Activated naive CD4-positive, alpha-beta T cell treated with anti-CD3 and anti-CD28 coated beads, Interleukin-2, amount 50 U/mL, for 24 hours (primary cell): ENCODE results near the gene PHF21A.

Source experiments
- H3K27ac Mint-ChIP-seq: one replicate; pipeline ENCODE4 v1.8.0; 2021; ENCODE audit warnings: mild to moderate bottlenecking, mixed read lengths
- H3K27me3 Mint-ChIP-seq: one replicate; pipeline ENCODE4 v1.8.0; 2021; ENCODE audit warnings: mixed read lengths
- H3K36me3 Mint-ChIP-seq: one replicate; pipeline ENCODE4 v1.8.0; 2021; ENCODE audit warnings: mixed read lengths
- H3K4me1 Mint-ChIP-seq: one replicate; pipeline ENCODE4 v1.8.0; 2021; ENCODE audit warnings: mixed read lengths
- H3K4me3 Mint-ChIP-seq: one replicate; pipeline ENCODE4 v1.8.0; 2021; ENCODE audit warnings: mild to moderate bottlenecking, mixed read lengths
- H3K9me3 Mint-ChIP-seq: one replicate; pipeline ENCODE4 v1.8.0; 2021; ENCODE audit warnings: mixed read lengths

Gene PHF21A

GRCh38 chr11:45933131-45933831, 188.0 kb downstream of the PHF21A start:
- no peaks in the 10 kb centered on the region for H3K9me3 Mint-ChIP-seq
- peaks cover 20% of the 10 kb centered on the region for H3K4me1 Mint-ChIP-seq
- peaks cover 3% of the 10 kb centered on the region for H3K36me3 Mint-ChIP-seq
- H3K27me3 Mint-ChIP-seq = no peaks in the 10 kb centered on the region
- no peak overlapping the region for H3K27ac Mint-ChIP-seq
- no peak overlapping the region for H3K4me3 Mint-ChIP-seq

GRCh38 chr11:45932217-45932616, 189.0 kb downstream of the PHF21A start:
- Mint-ChIP-seq H3K27ac (no peak overlapping the region), H3K4me1 (peaks cover 20% of the 10 kb centered on the region), H3K4me3 (no peak overlapping the region), H3K27me3 (no peaks in the 10 kb centered on the region), H3K36me3 (peaks cover 3% of the 10 kb centered on the region), H3K9me3 (no peaks in the 10 kb centered on the region)

- no peaks in the 10 kb centered on the region for H3K9me3 Mint-ChIP-seq
- no peak overlapping the region for H3K4me3 Mint-ChIP-seq
- H3K27me3 Mint-ChIP-seq = no peaks in the 10 kb centered on the region
- H3K4me1 Mint-ChIP-seq = peaks cover 20% of the 10 kb centered on the region
- peaks cover 1% of the 10 kb centered on the region for H3K36me3 Mint-ChIP-seq
- no peak overlapping the region for H3K27ac Mint-ChIP-seq
These were observed 189.5 kb downstream of the PHF21A start for GRCh38 chr11:45931739-45932138.

- Mint-ChIP-seq H3K27me3 (no peaks in the 10 kb centered on the region), H3K36me3 (no peaks in the 10 kb centered on the region), H3K9me3 (no peaks in the 10 kb centered on the region), H3K27ac (peak overlapping the region; percentile 46), H3K4me1 (peaks cover 20% of the 10 kb centered on the region), H3K4me3 (no peak overlapping the region)
These were observed 190.2 kb downstream of the PHF21A start for GRCh38 chr11:45930951-45931570.

- Mint-ChIP-seq H3K36me3 (no peaks in the 10 kb centered on the region), H3K4me3 (peak overlapping the region; percentile 28), H3K27ac (peak overlapping the region; percentile 30), H3K9me3 (no peaks in the 10 kb centered on the region), H3K4me1 (peaks cover 20% of the 10 kb centered on the region), H3K27me3 (no peaks in the 10 kb centered on the region)
These were observed 191.0 kb downstream of the PHF21A start for GRCh38 chr11:45930031-45930794.

- H3K36me3 Mint-ChIP-seq = no peaks in the 10 kb centered on the region
- H3K27ac Mint-ChIP-seq = no peak overlapping the region
- no peaks in the 10 kb centered on the region for H3K9me3 Mint-ChIP-seq
- H3K4me3 Mint-ChIP-seq = no peak overlapping the region
- no peaks in the 10 kb centered on the region for H3K27me3 Mint-ChIP-seq
- H3K4me1 Mint-ChIP-seq = peaks cover 20% of the 10 kb centered on the region
These were observed 191.7 kb downstream of the PHF21A start for GRCh38 chr11:45929486-45930030.

GRCh38 chr11:45928535-45929215, 192.6 kb downstream of the PHF21A start:
- H3K36me3 Mint-ChIP-seq = no peaks in the 10 kb centered on the region
- peaks cover 25% of the 10 kb centered on the region for H3K4me1 Mint-ChIP-seq
- no peak overlapping the region for H3K27ac Mint-ChIP-seq
- peaks cover 5% of the 10 kb centered on the region for H3K27me3 Mint-ChIP-seq
- H3K4me3 Mint-ChIP-seq = no peak overlapping the region
- no peaks in the 10 kb centered on the region for H3K9me3 Mint-ChIP-seq

GRCh38 chr11:45927684-45928413, 193.4 kb downstream of the PHF21A start:
- Mint-ChIP-seq H3K27ac (no peak overlapping the region), H3K4me3 (no peak overlapping the region), H3K36me3 (no peaks in the 10 kb centered on the region), H3K4me1 (peaks cover 29% of the 10 kb centered on the region), H3K27me3 (peaks cover 8% of the 10 kb centered on the region), H3K9me3 (no peaks in the 10 kb centered on the region)

- Mint-ChIP-seq H3K9me3 (no peaks in the 10 kb centered on the region), H3K27me3 (peaks cover 8% of the 10 kb centered on the region), H3K4me1 (peaks cover 29% of the 10 kb centered on the region), H3K27ac (no peak overlapping the region), H3K4me3 (no peak overlapping the region), H3K36me3 (no peaks in the 10 kb centered on the region)
These were observed 193.9 kb downstream of the PHF21A start for GRCh38 chr11:45927332-45927683.

GRCh38 chr11:45926536-45927331, 194.5 kb downstream of the PHF21A start:
- Mint-ChIP-seq H3K27ac (no peak overlapping the region), H3K36me3 (no peaks in the 10 kb centered on the region), H3K4me3 (no peak overlapping the region), H3K27me3 (peaks cover 8% of the 10 kb centered on the region), H3K4me1 (peaks cover 29% of the 10 kb centered on the region), H3K9me3 (no peaks in the 10 kb centered on the region)

- Mint-ChIP-seq H3K27me3 (peaks cover 11% of the 10 kb centered on the region), H3K36me3 (no peaks in the 10 kb centered on the region), H3K9me3 (no peaks in the 10 kb centered on the region), H3K27ac (no peak overlapping the region), H3K4me3 (no peak overlapping the region), H3K4me1 (peaks cover 28% of the 10 kb centered on the region)
These were observed 195.3 kb downstream of the PHF21A start for GRCh38 chr11:45926001-45926401.

- no peak overlapping the region for H3K27ac Mint-ChIP-seq
These were observed 195.7 kb downstream of the PHF21A start for GRCh38 chr11:45925550-45925949.

GRCh38 chr11:45924927-45925326, 196.3 kb downstream of the PHF21A start:
- H3K27ac Mint-ChIP-seq = no peak overlapping the region
- no peak overlapping the region for H3K4me3 Mint-ChIP-seq

More at GRCh38 chr11:45925550-45925949, 195.7 kb downstream of the PHF21A start:
- H3K27me3 Mint-ChIP-seq = peaks cover 11% of the 10 kb centered on the region
- H3K4me1 Mint-ChIP-seq = peaks cover 23% of the 10 kb centered on the region
- no peaks in the 10 kb centered on the region for H3K36me3 Mint-ChIP-seq
- no peak overlapping the region for H3K4me3 Mint-ChIP-seq
- H3K9me3 Mint-ChIP-seq = no peaks in the 10 kb centered on the region

More at GRCh38 chr11:45924927-45925326, 196.3 kb downstream of the PHF21A start:
- Mint-ChIP-seq H3K4me1 (peaks cover 20% of the 10 kb centered on the region), H3K36me3 (no peaks in the 10 kb centered on the region), H3K27me3 (peaks cover 11% of the 10 kb centered on the region), H3K9me3 (no peaks in the 10 kb centered on the region)
